Mammary epithelial cell (primary cell): ENCODE measurements around the gene LDLRAD4.

Experiments used
- CTCF ChIP-seq, 2 donors: IDR thresholded peaks in 1 of 2; conservative IDR thresholded peaks in 1 of 2; 2 replicates each; pipeline ENCODE4 v1.5.1; 2011 to 2012; ENCODE audit warnings: inconsistent platforms in 2 of 2, low read length in 2 of 2, mild to moderate bottlenecking in 2 of 2, control low read depth in 1 of 2, low read depth in 1 of 2; ENCODE audit not compliant: insufficient read depth in 1 of 2; ENCODE audit errors: extremely low read depth in 1 of 2
- EZH2 ChIP-seq: IDR thresholded peaks from 2 replicates; pipeline ENCODE4 v1.6.1; 2012; ENCODE audit warnings: low read length, inconsistent platforms, borderline replicate concordance

DNA sequence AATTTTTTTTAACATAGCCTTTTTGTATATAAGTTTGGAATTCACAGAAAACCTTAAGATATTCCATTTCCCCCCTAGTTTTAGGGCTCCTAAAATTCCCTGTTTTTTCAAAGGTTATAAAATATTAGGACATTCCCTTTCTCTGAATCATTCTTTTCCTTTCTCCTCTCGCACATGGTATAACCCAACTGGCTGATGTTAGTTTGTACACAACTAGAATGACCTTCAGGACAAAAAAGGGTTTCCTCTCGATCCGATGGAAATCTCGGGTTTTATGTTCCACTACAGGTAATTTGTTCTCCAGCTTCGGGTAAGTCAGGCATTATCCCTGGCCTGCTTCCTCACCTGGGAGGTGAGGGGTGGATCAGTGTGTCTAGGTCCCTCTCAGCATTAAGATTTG is 215.1 kb downstream of the LDLRAD4 start:
- TF ChIP-seq CTCF (conservative IDR thresholded peaks at IDR 0.05 in 1 of 2, IDR thresholded peaks at IDR 0.05 in 1 of 2; ENCODE audit: extremely low read depth in 1 of 2, insufficient read depth in 1 of 2, low read depth in 1 of 2, low read length in 2 of 2), result no peak
- no peak for TF ChIP-seq EZH2
